ENCODE results near the gene DNMBP. TPM values are rescaled to one million over a fixed set of nuclear protein-coding genes. Genes with fewer than 3 reads are reported as not detected.

DNMBP gene
- total and polyA plus RNA-seq, 7 donors = 15.0 to 21.6 (median 18.6) TPM

- H3K4me3 ChIP-seq = no peak overlapping the region
- no peaks in the 10 kb centered on the region for H3K36me3 ChIP-seq
- intact Hi-C loops (cut with DNase I) = no loop called here
- no peak for DNase-seq
- 92 to 95% methylated on average over 1 of the region's 1 CpG for WGBS, 2 donors
- H3K27ac ChIP-seq = no peak overlapping the region
- peaks cover 0 to 8% (median 0%) of the 10 kb centered on the region in 4 donors for H3K9me3 ChIP-seq
- H3K27me3 ChIP-seq = no peaks in the 10 kb centered on the region
- no peaks in the 10 kb centered on the region for H3K4me1 ChIP-seq
- TF ChIP-seq POLR2AphosphoS5 (IDR thresholded peaks at IDR 0.05) (no peak), POLR2A (IDR thresholded peaks at IDR 0.05) (no peak), CTCF (IDR thresholded peaks at IDR 0.05) (no peak), EP300 (IDR thresholded peaks at IDR 0.05) (no peak)
These were observed 17.7 kb upstream of the DNMBP start for GRCh38 chr10:100027416-100027815.

GRCh38 chr10:100025576-100025975, 15.8 kb upstream of the DNMBP start:
- no peak overlapping the region for H3K4me3 ChIP-seq
- intact Hi-C loops (cut with DNase I) = no loop called here
- no peak for TF ChIP-seq POLR2AphosphoS5 (IDR thresholded peaks at IDR 0.05)
- TF ChIP-seq EP300 (IDR thresholded peaks at IDR 0.05) = no peak
- no peak for TF ChIP-seq POLR2A (IDR thresholded peaks at IDR 0.05)
- no peak for TF ChIP-seq CTCF (IDR thresholded peaks at IDR 0.05)
- H3K4me1 ChIP-seq = no peaks in the 10 kb centered on the region
- no peaks in the 10 kb centered on the region for H3K27me3 ChIP-seq
- no peak overlapping the region for H3K27ac ChIP-seq
- DNase-seq = no peak
- 79 to 86% methylated on average over 5 of the region's 5 CpGs for WGBS, 2 donors
- peaks cover 0 to 8% (median 0%) of the 10 kb centered on the region in 4 donors for H3K9me3 ChIP-seq
- H3K36me3 ChIP-seq = no peaks in the 10 kb centered on the region

GRCh38 chr10:100024748-100025147, 15.0 kb upstream of the DNMBP start:
- Histone ChIP-seq H3K4me3 (no peak overlapping the region), H3K36me3 (no peaks in the 10 kb centered on the region), H3K9me3 (peaks cover 0 to 8% (median 0%) of the 10 kb centered on the region in 4 donors), H3K27me3 (no peaks in the 10 kb centered on the region), H3K4me1 (no peaks in the 10 kb centered on the region), H3K27ac (no peak overlapping the region)
- WGBS, 2 donors = 83 to 87% methylated on average over 11 of the region's 11 CpGs
- intact Hi-C loops (cut with DNase I) = no loop called here
- DNase-seq = no peak
- no peak for TF ChIP-seq POLR2AphosphoS5 (IDR thresholded peaks at IDR 0.05)
- TF ChIP-seq EP300 (IDR thresholded peaks at IDR 0.05) = no peak
- TF ChIP-seq POLR2A (IDR thresholded peaks at IDR 0.05) = no peak
- TF ChIP-seq CTCF (IDR thresholded peaks at IDR 0.05) = no peak

- WGBS, 2 donors = 54 to 70% methylated on average over 2 of the region's 2 CpGs
- no peak for DNase-seq
- intact Hi-C loops (cut with DNase I) = no loop called here
- TF ChIP-seq CTCF (IDR thresholded peaks at IDR 0.05) (no peak), POLR2AphosphoS5 (IDR thresholded peaks at IDR 0.05) (no peak)
- H3K4me3 ChIP-seq = no peak overlapping the region
- no peak overlapping the region for H3K27ac ChIP-seq
- no peaks in the 10 kb centered on the region for H3K27me3 ChIP-seq
- no peaks in the 10 kb centered on the region for H3K36me3 ChIP-seq
- no peaks in the 10 kb centered on the region for H3K4me1 ChIP-seq
- no peaks in the 10 kb centered on the region for H3K9me3 ChIP-seq
These were observed 12.7 kb upstream of the DNMBP start for GRCh38 chr10:100022403-100022802.

- H3K36me3 ChIP-seq = no peaks in the 10 kb centered on the region
- 74 to 92% methylated on average over 1 of the region's 1 CpG for WGBS, 2 donors
- no peak overlapping the region for H3K4me3 ChIP-seq
- intact Hi-C loops (cut with DNase I) = no loop called here
- H3K4me1 ChIP-seq = no peaks in the 10 kb centered on the region
- no peak overlapping the region for H3K27ac ChIP-seq
- no peaks in the 10 kb centered on the region for H3K27me3 ChIP-seq
- no peak for TF ChIP-seq EP300 (IDR thresholded peaks at IDR 0.05)
- TF ChIP-seq CTCF (IDR thresholded peaks at IDR 0.05) = no peak
- TF ChIP-seq POLR2AphosphoS5 (IDR thresholded peaks at IDR 0.05) = no peak
- no peak for TF ChIP-seq POLR2A (IDR thresholded peaks at IDR 0.05)
- H3K9me3 ChIP-seq = no peaks in the 10 kb centered on the region
- DNase-seq = no peak
These were observed 11.6 kb upstream of the DNMBP start for GRCh38 chr10:100021322-100021721.

Measured in sigmoid colon (tissue), 7 donors.